HEK293 (cell line): ENCODE data around the gene ZNF543.
A peak's percentile ranks its signal among the peaks of the same experiment; 100 is the strongest.

ENCODE experiments used
- CTCF ChIA-PET: fragments of 350-600 bp; formaldehyde crosslinking; extraction: SDS; loops from one replicate; lab custom pipeline; 2021; ENCODE audit warnings: antibody characterized with exemption; lab: Yijun Ruan, JAX
- POLR2A ChIA-PET: fragments of 300-600 bp; formaldehyde crosslinking; extraction: SDS; loops from one replicate; lab custom pipeline; 2020; ENCODE audit warnings: antibody characterized with exemption, inconsistent platforms; lab: Yijun Ruan, JAX
- H3K27ac ChIP-seq: fragments of 200-500 bp; sonication (Bioruptor generic); 2 replicates; pipeline ENCODE4 v1.5.1; 2014; ENCODE audit warnings: low read depth, low read length, control low read depth, inconsistent platforms; ENCODE audit errors: extremely low read depth
- H3K36me3 ChIP-seq, 2 experiments: fragments of 200-500 bp in 1 of 2; sonication (Bioruptor generic) in 1 of 2; 1 replicate in 1 of 2; 2 replicates in 1 of 2; pipeline ENCODE4 v1.5.1; 2014 to 2017; ENCODE audit warnings: inconsistent platforms in 2 of 2, low read length in 2 of 2; ENCODE audit not compliant: control insufficient read depth in 2 of 2, insufficient read depth in 1 of 2
- H3K4me1 ChIP-seq: fragments of 200-500 bp; sonication (Bioruptor generic); 2 replicates; pipeline ENCODE4 v1.5.1; 2014; ENCODE audit warnings: mild to moderate bottlenecking, low read length, inconsistent platforms; ENCODE audit not compliant: control insufficient read depth, insufficient read depth
- H3K4me3 ChIP-seq: 2 replicates; pipeline ENCODE4 v1.5.1; 2011; ENCODE audit warnings: low read depth, mild to moderate bottlenecking, control low read depth, low read length, moderate library complexity
- H3K9me3 ChIP-seq: fragments of 200-500 bp; sonication (Bioruptor generic); 2 replicates; pipeline ENCODE4 v1.5.1; 2014; ENCODE audit warnings: low read depth, low read length, inconsistent platforms; ENCODE audit not compliant: control insufficient read depth, insufficient read depth
- BCL6B ChIP-seq: fragments of 450-650 bp; formaldehyde crosslinking; IDR thresholded peaks from 2 replicates; pipeline ENCODE4 v1.5.1; 2017; ENCODE audit warnings: missing biosample characterization, missing genetic modification characterization
- GLI2 ChIP-seq: fragments of 450-650 bp; formaldehyde crosslinking; IDR thresholded peaks from 2 replicates; pipeline ENCODE4; 2017; ENCODE audit warnings: missing biosample characterization, missing genetic modification characterization, low read depth, borderline replicate concordance
- HOXD13 ChIP-seq: sonication (generic); formaldehyde crosslinking; IDR thresholded peaks from 2 replicates; pipeline ENCODE4 v1.8.0; 2022; ENCODE audit warnings: missing genetic modification reagents, borderline replicate concordance
- IKZF3 ChIP-seq: fragments of 450-650 bp; IDR thresholded peaks from 2 replicates; pipeline ENCODE4 v1.5.0; 2018; ENCODE audit warnings: missing biosample characterization, mild to moderate bottlenecking, missing genetic modification characterization, moderate library complexity
- KLF1 ChIP-seq: fragments of 450-650 bp; formaldehyde crosslinking; IDR thresholded peaks from 2 replicates; pipeline ENCODE4 v1.5.1; 2016; ENCODE audit warnings: missing biosample characterization, missing genetic modification characterization
- KLF7 ChIP-seq: fragments of 450-650 bp; formaldehyde crosslinking; IDR thresholded peaks from 2 replicates; pipeline ENCODE4 v1.5.1; 2016; ENCODE audit warnings: missing biosample characterization, missing genetic modification characterization, borderline replicate concordance
- REPIN1 ChIP-seq: fragments of 450-650 bp; formaldehyde crosslinking; IDR thresholded peaks from 2 replicates; pipeline ENCODE4 v1.5.1; 2017; ENCODE audit warnings: missing biosample characterization, missing genetic modification characterization, low read depth
- SP2 ChIP-seq: fragments of 450-650 bp; formaldehyde crosslinking; IDR thresholded peaks from 2 replicates; pipeline ENCODE4 v1.5.1; 2016; ENCODE audit warnings: missing biosample characterization, missing genetic modification characterization
- SP3 ChIP-seq: fragments of 450-650 bp; formaldehyde crosslinking; IDR thresholded peaks from 2 replicates; pipeline ENCODE4 v1.5.1; 2016; ENCODE audit warnings: missing biosample characterization, missing genetic modification characterization
- ZBTB11 ChIP-seq: fragments of 450-650 bp; formaldehyde crosslinking; conservative IDR thresholded peaks from 2 replicates; pipeline ENCODE4 v1.5.1; 2016; ENCODE audit warnings: low read depth, missing biosample characterization, missing genetic modification characterization
- ZBTB20 ChIP-seq: fragments of 450-650 bp; formaldehyde crosslinking; IDR thresholded peaks from 2 replicates; pipeline ENCODE4 v1.5.1; 2016; ENCODE audit warnings: missing biosample characterization, missing genetic modification characterization
- ZBTB7A ChIP-seq: fragments of 450-650 bp; formaldehyde crosslinking; IDR thresholded peaks from 2 replicates; pipeline ENCODE4 v1.5.1; 2016; ENCODE audit warnings: low read depth, missing biosample characterization, missing genetic modification characterization
- ZNF10 ChIP-seq: fragments of 450-650 bp; formaldehyde crosslinking; IDR thresholded peaks from 2 replicates; pipeline ENCODE4 v1.5.1; 2017; ENCODE audit warnings: missing biosample characterization, missing genetic modification characterization
- ZNF174 ChIP-seq: fragments of 450-650 bp; formaldehyde crosslinking; IDR thresholded peaks from 2 replicates; pipeline ENCODE4 v1.5.0; 2017; ENCODE audit warnings: missing biosample characterization, mild to moderate bottlenecking, missing genetic modification characterization
- ZNF221 ChIP-seq: fragments of 450-650 bp; formaldehyde crosslinking; IDR thresholded peaks from 2 replicates; pipeline ENCODE4 v1.5.1; 2017; ENCODE audit warnings: missing biosample characterization, missing genetic modification characterization, borderline replicate concordance
- ZNF335 ChIP-seq: fragments of 450-650 bp; formaldehyde crosslinking; conservative IDR thresholded peaks from 2 replicates; pipeline ENCODE4 v1.5.1; 2016; ENCODE audit warnings: missing biosample characterization, missing genetic modification characterization
- ZNF518A ChIP-seq: fragments of 450-650 bp; formaldehyde crosslinking; conservative IDR thresholded peaks from 2 replicates; pipeline ENCODE4 v1.5.1; 2016; ENCODE audit warnings: low read depth, missing biosample characterization, missing genetic modification characterization
- ZNF521 ChIP-seq: fragments of 450-650 bp; formaldehyde crosslinking; IDR thresholded peaks from 2 replicates; pipeline ENCODE4 v1.5.1; 2017; ENCODE audit warnings: missing biosample characterization, mild to moderate bottlenecking, missing genetic modification characterization
- ZNF561 ChIP-seq: fragments of 450-650 bp; IDR thresholded peaks from 2 replicates; pipeline ENCODE4 v1.5.1; 2018; ENCODE audit warnings: missing biosample characterization, missing genetic modification characterization, borderline replicate concordance
- ZNF600 ChIP-seq: fragments of 450-650 bp; formaldehyde crosslinking; IDR thresholded peaks from 2 replicates; pipeline ENCODE4 v1.5.1; 2016; ENCODE audit warnings: missing biosample characterization, missing genetic modification characterization
- ZNF610 ChIP-seq: fragments of 450-650 bp; formaldehyde crosslinking; IDR thresholded peaks from 2 replicates; pipeline ENCODE4 v1.5.1; 2016; ENCODE audit warnings: missing biosample characterization, missing genetic modification characterization, borderline replicate concordance
- ZNF626 ChIP-seq: fragments of 450-650 bp; sonication (Bioruptor Pico); formaldehyde crosslinking; IDR thresholded peaks from 2 replicates; pipeline ENCODE4 v1.5.1; 2018; ENCODE audit warnings: missing biosample characterization, missing genetic modification characterization, inconsistent platforms
- ZNF629 ChIP-seq: fragments of 450-650 bp; formaldehyde crosslinking; IDR thresholded peaks from 2 replicates; pipeline ENCODE4 v1.5.1; 2017; ENCODE audit warnings: missing biosample characterization, missing genetic modification characterization
- ZNF660 ChIP-seq: fragments of 450-650 bp; IDR thresholded peaks from 2 replicates; pipeline ENCODE4 v1.5.1; 2018; ENCODE audit warnings: missing biosample characterization, mild to moderate bottlenecking, missing genetic modification characterization
- ZNF747 ChIP-seq: fragments of 450-650 bp; formaldehyde crosslinking; IDR thresholded peaks from 2 replicates; pipeline ENCODE4 v1.5.1; 2016; ENCODE audit warnings: missing biosample characterization, missing genetic modification characterization
- ZNF76 ChIP-seq: fragments of 450-650 bp; formaldehyde crosslinking; IDR thresholded peaks from 2 replicates; pipeline ENCODE4; 2016; ENCODE audit warnings: low read depth, missing biosample characterization, missing genetic modification characterization, borderline replicate concordance
- ZNF776 ChIP-seq: fragments of 450-650 bp; formaldehyde crosslinking; IDR thresholded peaks from 2 replicates; pipeline ENCODE4 v1.5.0; 2017; ENCODE audit warnings: missing biosample characterization, missing genetic modification characterization, borderline replicate concordance
- ZNF837 ChIP-seq: fragments of 450-650 bp; formaldehyde crosslinking; IDR thresholded peaks from 2 replicates; pipeline ENCODE4 v1.5.1; 2016; ENCODE audit warnings: missing biosample characterization, missing genetic modification characterization

ZNF543 gene

GRCh38 chr19:57350877-57351805 lies 30.9 kb downstream of the ZNF543 start, which contains the start of gene ZNF304:
TSS of gene ZNF304 (plus strand) at chr19:57351271. CDS start at chr19:57351665, 394 bp downstream.
- ChIA-PET CTCF (interaction anchor here (0.6 kb wide), 2 partner anchors 12 to 14 kb away, joined by 3 read pairs; no protein-coding TSS in a partner anchor), POLR2A (interaction anchor here (0.5 to 1.6 kb wide), 13 partner anchors 10 to 160 kb away, joined by 3 to 29 read pairs (median 3); partner anchors contain the start of genes TRAPPC2B, ZNF264, ZNF547 and ZNF548)
- Histone ChIP-seq H3K4me1 (peaks cover 6% of the 10 kb centered on the region; the same call in 1 of the 2 replicates), H3K27ac (peak within 1 kb of the TSS; percentile 34), H3K36me3 (peaks cover 31 to 34% of the 10 kb centered on the region in 2 experiments), H3K4me3 (peak within 1 kb of the TSS; percentile 81), H3K9me3 (no peaks in the 10 kb centered on the region)
- TF ChIP-seq GLI2 (tag by site-specific recombination): no peak
- peak; percentile 46; the same call in 1 of the 2 replicates for TF ChIP-seq KLF7
- TF ChIP-seq ZBTB7A: no peak
- no peak for TF ChIP-seq ZNF221
- TF ChIP-seq REPIN1 (tag by site-specific recombination): no peak
- TF ChIP-seq ZNF776 (tag by site-specific recombination): no peak
- TF ChIP-seq ZNF600 (tag by site-specific recombination): no peak
- TF ChIP-seq SP3: peak; percentile 81
- TF ChIP-seq ZNF837 (tag by site-specific recombination): no peak
- no peak for TF ChIP-seq ZNF610 (tag by site-specific recombination)
- TF ChIP-seq ZNF335 (tag by site-specific recombination): peak; percentile 60
- TF ChIP-seq ZNF561 (tag by site-specific recombination): peak; percentile 99
- no peak for TF ChIP-seq ZNF10 (tag by site-specific recombination)
- peak; percentile 86 for TF ChIP-seq KLF1 (tag by site-specific recombination)
- peak; percentile 78 for TF ChIP-seq ZNF518A (tag by site-specific recombination)
- TF ChIP-seq BCL6B (tag by site-specific recombination): no peak
- peak; percentile 42; the same call in 1 of the 2 replicates for TF ChIP-seq HOXD13
- TF ChIP-seq ZNF521: no peak
- 0 out of 2 replicates have a peak, but pooled peaks have one; percentile 32 for TF ChIP-seq ZBTB20
- TF ChIP-seq ZBTB11 (tag by site-specific recombination): peak; percentile 59
- TF ChIP-seq ZNF629 (tag by site-specific recombination): peak; percentile 93
- peak; percentile 91 for TF ChIP-seq SP2
- no peak for TF ChIP-seq ZNF174 (tag by site-specific recombination)
- TF ChIP-seq ZNF660 (tag by site-specific recombination): no peak
- TF ChIP-seq ZNF626 (tag by site-specific recombination): no peak
- peak; percentile 88 for TF ChIP-seq ZNF76 (tag by site-specific recombination)
- peak; percentile 62; the same call in 1 of the 2 replicates for TF ChIP-seq IKZF3 (tag by site-specific recombination)
- TF ChIP-seq ZNF747 (tag by site-specific recombination): no peak
